H9 (cell line): ENCODE results near the gene ARHGAP15. TPM values are rescaled to one million over a fixed set of nuclear protein-coding genes. Genes with fewer than 3 reads are reported as not detected.

ENCODE experiments used
- DNase-seq: peaks from one replicate; pipeline ENCODE4 v3.0.0-alpha.2; 2017
- H2AFZ ChIP-seq: one replicate; pipeline ENCODE4 v1.6.1; 2013; ENCODE audit warnings: mild to moderate bottlenecking, low read length, control low read depth, moderate library complexity
- H2AK5ac ChIP-seq: 2 replicates; pipeline ENCODE4 v1.6.1; 2013; ENCODE audit warnings: low read length, control low read depth, mixed read lengths; ENCODE audit not compliant: insufficient read length
- H2BK120ac ChIP-seq: one replicate; pipeline ENCODE4 v1.6.1; 2013; ENCODE audit warnings: low read depth, mild to moderate bottlenecking, low read length, control low read depth, inconsistent platforms; ENCODE audit not compliant: poor library complexity, severe bottlenecking
- H2BK12ac ChIP-seq: 2 replicates; pipeline ENCODE4 v1.6.1; 2013; ENCODE audit warnings: low read length, control low read depth, mixed read lengths, low read depth; ENCODE audit not compliant: insufficient read length
- H2BK15ac ChIP-seq: 2 replicates; pipeline ENCODE4 v1.6.1; 2013; ENCODE audit warnings: low read depth, low read length, control low read depth
- H2BK20ac ChIP-seq: one replicate; pipeline ENCODE4 v1.6.1; 2013; ENCODE audit warnings: low read depth, mild to moderate bottlenecking, low read length, control low read depth, inconsistent platforms; ENCODE audit not compliant: poor library complexity, severe bottlenecking
- H2BK5ac ChIP-seq: 2 replicates; pipeline ENCODE4 v1.6.1; 2013; ENCODE audit warnings: low read length, control low read depth, mixed read lengths; ENCODE audit not compliant: insufficient read length
- H3K14ac ChIP-seq: 2 replicates; pipeline ENCODE4 v1.6.1; 2013; ENCODE audit warnings: low read length, control low read depth; ENCODE audit not compliant: insufficient read depth
- H3K18ac ChIP-seq: 2 replicates; pipeline ENCODE4 v1.6.1; 2013; ENCODE audit warnings: low read depth, mild to moderate bottlenecking, mixed read lengths, low read length, control low read depth; ENCODE audit not compliant: insufficient read length
- H3K23ac ChIP-seq: 2 replicates; pipeline ENCODE4 v1.6.1; 2013; ENCODE audit warnings: low read length, control low read depth, mixed read lengths, low read depth; ENCODE audit not compliant: insufficient read length
- H3K23me2 ChIP-seq: 2 replicates; pipeline ENCODE4 v1.6.1; 2013; ENCODE audit warnings: low read depth, mild to moderate bottlenecking, mixed read lengths, low read length, control low read depth; ENCODE audit not compliant: insufficient read length, poor library complexity, severe bottlenecking
- H3K27ac ChIP-seq: 2 replicates; pipeline ENCODE4 v1.5.1; 2013; ENCODE audit warnings: low read length, control low read depth, mixed read lengths, low read depth; ENCODE audit not compliant: insufficient read length
- H3K27me3 ChIP-seq: 2 replicates; pipeline ENCODE4 v1.6.1; 2013; ENCODE audit warnings: low read length, control low read depth, inconsistent platforms; ENCODE audit not compliant: insufficient read depth
- H3K4ac ChIP-seq: 2 replicates; pipeline ENCODE4 v1.6.1; 2013; ENCODE audit warnings: low read depth, mild to moderate bottlenecking, control low read depth, inconsistent platforms, low read length, moderate library complexity
- H3K4me1 ChIP-seq: 2 replicates; pipeline ENCODE4 v1.6.1; 2013; ENCODE audit warnings: low read length, control low read depth, inconsistent platforms; ENCODE audit not compliant: insufficient read depth
- H3K4me2 ChIP-seq: 2 replicates; pipeline ENCODE4 v1.6.1; 2013; ENCODE audit warnings: low read length, control low read depth, mixed read lengths; ENCODE audit not compliant: insufficient read length, insufficient read depth
- H3K56ac ChIP-seq: 2 replicates; pipeline ENCODE4 v1.6.1; 2013; ENCODE audit warnings: low read depth, mild to moderate bottlenecking, mixed read lengths, low read length, control low read depth; ENCODE audit not compliant: insufficient read length
- H3K79me1 ChIP-seq: 2 replicates; pipeline ENCODE4 v1.6.1; 2013; ENCODE audit warnings: low read depth, mild to moderate bottlenecking, moderate library complexity, low read length, control low read depth, inconsistent platforms; ENCODE audit not compliant: insufficient read depth, poor library complexity, severe bottlenecking
- H3K79me2 ChIP-seq: 2 replicates; pipeline ENCODE4 v1.6.1; 2013; ENCODE audit warnings: low read length, control low read depth, inconsistent platforms; ENCODE audit not compliant: insufficient read depth
- H3K9ac ChIP-seq: 2 replicates; pipeline ENCODE4 v1.6.1; 2013; ENCODE audit warnings: low read length, control low read depth, mixed read lengths; ENCODE audit not compliant: insufficient read length; ENCODE audit errors: extremely low read depth
- H3K9me3 ChIP-seq: one replicate; pipeline ENCODE4 v1.6.1; 2013; ENCODE audit warnings: low read depth, low read length, inconsistent platforms; ENCODE audit not compliant: control insufficient read depth
- H3T11ph ChIP-seq: one replicate; pipeline ENCODE4 v1.6.1; 2013; ENCODE audit warnings: mild to moderate bottlenecking, low read length, control low read depth, inconsistent platforms
- H4K20me1 ChIP-seq: one replicate; pipeline ENCODE4 v1.6.1; 2013; ENCODE audit not compliant: control insufficient read depth, insufficient read length, insufficient read depth
- H4K5ac ChIP-seq: 2 replicates; pipeline ENCODE4 v1.6.1; 2013; ENCODE audit warnings: low read depth, mild to moderate bottlenecking, mixed read lengths, low read length, control low read depth; ENCODE audit not compliant: insufficient read length
- H4K8ac ChIP-seq: replicated peaks from 2 replicates; pipeline ENCODE4 v1.6.1; 2013; ENCODE audit warnings: low read length, control low read depth, mixed read lengths, low read depth; ENCODE audit not compliant: insufficient read length
- H4K91ac ChIP-seq: 2 replicates; pipeline ENCODE4 v1.6.1; 2013; ENCODE audit warnings: low read depth, mild to moderate bottlenecking, moderate library complexity, mixed read lengths, low read length, control low read depth; ENCODE audit not compliant: insufficient read length
- H3K27ac Mint-ChIP-seq, 3 experiments: 2 replicates in 2 of 3; 3 replicates in 1 of 3; pipeline ENCODE4 v1.8.0; 2020 to 2021; ENCODE audit warnings: mixed read lengths in 3 of 3, mild to moderate bottlenecking in 1 of 3, moderate library complexity in 1 of 3
- H3K27me3 Mint-ChIP-seq: 2 replicates; pipeline ENCODE4 v1.8.0; 2021; ENCODE audit warnings: low read depth, mild to moderate bottlenecking, moderate library complexity, mixed read lengths
- H3K36me3 Mint-ChIP-seq, 3 experiments: 2 replicates in 2 of 3; 3 replicates in 1 of 3; pipeline ENCODE4 v1.8.0; 2020 to 2021; ENCODE audit warnings: low read depth in 3 of 3, mixed read lengths in 3 of 3; ENCODE audit not compliant: insufficient read depth in 1 of 3
- H3K4me1 Mint-ChIP-seq, 2 experiments: 2 replicates each; pipeline ENCODE4 v1.8.0; 2020; ENCODE audit warnings: mixed read lengths in 2 of 2
- H3K4me3 Mint-ChIP-seq, 2 experiments: 2 replicates in 1 of 2; 3 replicates in 1 of 2; pipeline ENCODE4 v1.8.0; 2020 to 2021; ENCODE audit warnings: mild to moderate bottlenecking in 2 of 2, mixed read lengths in 2 of 2, moderate library complexity in 1 of 2
- H3K9me3 Mint-ChIP-seq, 2 experiments: 2 replicates in 1 of 2; 3 replicates in 1 of 2; pipeline ENCODE4 v1.8.0; 2020; ENCODE audit warnings: mild to moderate bottlenecking in 2 of 2, mixed read lengths in 2 of 2, moderate library complexity in 1 of 2
- total RNA-seq: library from RNA; stranded (reverse); gene quantifications from 2 replicates; pipeline ENCODE4 v1.2.1, GENCODE V29; 2021
- TF ChIP-seq, protein P1 (sequence below): fragments of 200-600 bp; sonication (generic); conservative IDR thresholded peaks from 3 replicates; pipeline ENCODE4 v1.8.0; 2021; ENCODE audit warnings: antibody characterized with exemption, mild to moderate bottlenecking

Gene ARHGAP15
- total RNA-seq, 1 experiment from 2014 or later = not detected

DNA sequence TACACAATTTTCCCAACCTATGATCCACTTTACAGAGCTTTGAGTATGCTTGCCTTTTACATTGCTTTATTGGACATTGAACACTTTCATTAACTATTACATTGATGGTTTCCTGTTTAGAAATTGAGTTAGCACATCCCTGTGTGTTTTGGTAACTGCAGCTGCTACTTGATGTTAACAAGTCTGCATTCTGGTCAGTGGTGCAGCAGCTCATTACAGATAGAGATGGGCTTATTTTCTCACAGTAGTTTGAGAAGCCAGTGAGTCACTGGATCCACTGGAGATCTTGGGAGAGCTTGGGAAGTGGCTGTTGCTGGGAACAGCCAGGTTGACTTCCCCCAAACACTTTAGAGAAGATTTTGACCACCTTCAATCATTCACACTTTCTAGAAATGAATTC, 150.5 kb downstream of the ARHGAP15 start:
- Mint-ChIP-seq H3K27me3 (no peaks in the 10 kb centered on the region; the same call in 1 of the 2 replicates), H3K36me3 (no peaks in the 10 kb centered on the region), H3K27ac (no peak overlapping the region), H3K4me3 (no peak overlapping the region), H3K4me1 (no peaks in the 10 kb centered on the region), H3K9me3 (no peaks in the 10 kb centered on the region; a peak in 1 of 5 replicates)
- H3K18ac ChIP-seq = no peak overlapping the region
- H3K56ac ChIP-seq = no peak overlapping the region
- H2BK15ac ChIP-seq = no peak overlapping the region
- H2BK12ac ChIP-seq = no peak overlapping the region
- H4K91ac ChIP-seq = no peak overlapping the region
- H2AFZ ChIP-seq = no peak overlapping the region
- H3K79me1 ChIP-seq = no peaks in the 10 kb centered on the region
- no peak overlapping the region for H3T11ph ChIP-seq
- H3K23me2 ChIP-seq = no peaks in the 10 kb centered on the region
- H2BK120ac ChIP-seq = no peak overlapping the region
- no peaks in the 10 kb centered on the region for H3K4me1 ChIP-seq
- H3K27ac ChIP-seq = no peak overlapping the region
- DNase-seq = no peak
- no peak overlapping the region for H4K8ac ChIP-seq
- H3K4ac ChIP-seq = no peak overlapping the region
- H4K20me1 ChIP-seq = no peaks in the 10 kb centered on the region
- no peak overlapping the region for H3K14ac ChIP-seq
- H3K23ac ChIP-seq = no peak overlapping the region
- H3K4me2 ChIP-seq = no peak overlapping the region
- no peaks in the 10 kb centered on the region for H3K27me3 ChIP-seq
- no peak overlapping the region for H2BK5ac ChIP-seq
- no peak overlapping the region for H2AK5ac ChIP-seq
- H3K9me3 ChIP-seq = no peaks in the 10 kb centered on the region
- TF ChIP-seq, protein P1, sequence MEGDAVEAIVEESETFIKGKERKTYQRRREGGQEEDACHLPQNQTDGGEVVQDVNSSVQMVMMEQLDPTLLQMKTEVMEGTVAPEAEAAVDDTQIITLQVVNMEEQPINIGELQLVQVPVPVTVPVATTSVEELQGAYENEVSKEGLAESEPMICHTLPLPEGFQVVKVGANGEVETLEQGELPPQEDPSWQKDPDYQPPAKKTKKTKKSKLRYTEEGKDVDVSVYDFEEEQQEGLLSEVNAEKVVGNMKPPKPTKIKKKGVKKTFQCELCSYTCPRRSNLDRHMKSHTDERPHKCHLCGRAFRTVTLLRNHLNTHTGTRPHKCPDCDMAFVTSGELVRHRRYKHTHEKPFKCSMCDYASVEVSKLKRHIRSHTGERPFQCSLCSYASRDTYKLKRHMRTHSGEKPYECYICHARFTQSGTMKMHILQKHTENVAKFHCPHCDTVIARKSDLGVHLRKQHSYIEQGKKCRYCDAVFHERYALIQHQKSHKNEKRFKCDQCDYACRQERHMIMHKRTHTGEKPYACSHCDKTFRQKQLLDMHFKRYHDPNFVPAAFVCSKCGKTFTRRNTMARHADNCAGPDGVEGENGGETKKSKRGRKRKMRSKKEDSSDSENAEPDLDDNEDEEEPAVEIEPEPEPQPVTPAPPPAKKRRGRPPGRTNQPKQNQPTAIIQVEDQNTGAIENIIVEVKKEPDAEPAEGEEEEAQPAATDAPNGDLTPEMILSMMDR = no peak
- no peak overlapping the region for H3K9ac ChIP-seq
- no peaks in the 10 kb centered on the region for H3K79me2 ChIP-seq
- no peak overlapping the region for H4K5ac ChIP-seq
- no peak overlapping the region for H2BK20ac ChIP-seq
